ENCODE results near the gene QSOX2.

The QSOX2 gene

DNA sequence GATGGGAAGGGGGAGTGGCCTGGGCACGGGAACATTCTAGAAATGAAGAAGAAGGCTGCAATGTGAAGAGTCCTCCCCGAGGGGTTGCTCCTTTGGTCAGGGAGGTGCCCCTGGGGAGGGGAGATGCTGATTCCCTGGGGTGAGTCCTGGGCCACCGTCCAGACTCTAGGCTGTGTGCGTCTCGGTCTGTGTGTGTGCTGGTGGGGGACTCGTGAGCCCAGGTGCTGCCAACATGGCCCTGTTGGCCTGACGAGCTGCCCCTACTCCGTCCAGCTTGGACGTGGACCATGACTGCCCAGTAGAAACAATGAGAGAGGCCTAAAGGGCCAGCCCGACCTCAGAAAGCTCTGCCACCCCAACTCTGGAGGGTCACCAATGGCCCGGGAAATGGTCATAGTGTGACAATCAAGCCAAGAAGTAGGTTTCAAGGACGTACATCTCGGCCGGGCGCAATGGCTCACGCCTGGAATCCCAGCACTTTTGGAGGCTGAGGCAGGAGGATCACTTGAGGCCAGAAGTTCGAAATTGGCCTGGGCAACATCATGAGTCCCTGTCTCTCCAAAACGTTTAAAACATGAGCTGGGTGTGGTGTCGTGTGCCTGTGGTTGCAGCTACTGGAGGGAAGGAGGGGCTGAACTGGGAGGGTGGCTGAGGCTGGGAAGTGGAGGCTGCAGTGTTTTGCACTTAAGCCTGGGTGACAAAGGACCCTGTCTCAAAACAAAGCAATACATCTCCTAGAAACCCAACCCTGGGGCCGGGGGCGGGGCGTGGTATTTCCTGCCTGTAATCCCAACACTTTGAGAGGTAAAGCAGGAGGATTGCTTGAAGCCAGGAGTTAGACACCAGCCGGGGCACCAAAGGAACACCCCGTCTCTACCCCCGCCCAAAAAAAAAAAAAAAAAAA, 57.7 kb downstream of the QSOX2 start:
- DNase-seq: no peak

GRCh38 chr9:136187197-136187596, 58.4 kb downstream of the QSOX2 start:
- no peak for DNase-seq

- DNase-seq: no peak
Measured at GRCh38 chr9:136186386-136186785, 59.2 kb downstream of the QSOX2 start.

DNA sequence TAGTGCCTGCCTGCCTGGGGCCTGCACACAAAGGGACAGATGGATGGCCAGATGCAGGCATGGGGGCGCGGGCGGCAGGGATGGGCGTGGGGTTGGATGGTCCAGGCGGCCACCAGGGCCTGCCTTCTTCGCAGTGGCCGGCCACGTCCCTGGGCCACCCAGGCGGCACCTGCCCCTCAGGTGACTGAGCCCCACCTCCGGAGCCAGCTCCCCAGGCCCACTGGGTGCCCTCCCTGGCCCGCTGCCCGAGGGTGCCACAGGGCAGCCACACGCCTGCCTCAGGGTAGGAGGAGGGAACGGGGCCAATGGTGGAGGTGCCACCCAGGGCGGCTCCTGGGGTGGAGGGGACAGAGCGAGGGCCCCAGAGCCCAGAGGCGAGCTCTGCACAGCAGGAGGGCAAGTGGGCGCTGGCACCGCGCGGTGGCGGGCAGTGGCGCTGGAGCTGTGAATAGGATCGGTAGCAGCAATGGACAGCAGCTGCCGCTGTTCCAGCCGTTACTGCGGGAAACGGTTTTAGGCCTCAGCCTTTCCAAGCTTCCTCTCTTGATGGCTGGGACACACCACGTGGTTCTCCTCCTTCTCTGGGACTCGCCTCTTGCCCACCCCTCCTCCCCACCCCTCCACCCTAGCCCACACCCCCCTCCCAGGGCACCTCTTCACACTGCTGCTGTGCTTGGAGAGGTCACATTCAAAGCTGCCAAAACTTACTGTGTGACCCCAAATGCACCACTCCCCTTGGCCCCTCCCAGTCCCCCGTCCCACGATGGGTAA, 59.8 kb downstream of the QSOX2 start:
- DNase-seq: no peak

- DNase-seq: no peak
Measured at GRCh38 chr9:136185066-136185465, 60.5 kb downstream of the QSOX2 start.

DNA sequence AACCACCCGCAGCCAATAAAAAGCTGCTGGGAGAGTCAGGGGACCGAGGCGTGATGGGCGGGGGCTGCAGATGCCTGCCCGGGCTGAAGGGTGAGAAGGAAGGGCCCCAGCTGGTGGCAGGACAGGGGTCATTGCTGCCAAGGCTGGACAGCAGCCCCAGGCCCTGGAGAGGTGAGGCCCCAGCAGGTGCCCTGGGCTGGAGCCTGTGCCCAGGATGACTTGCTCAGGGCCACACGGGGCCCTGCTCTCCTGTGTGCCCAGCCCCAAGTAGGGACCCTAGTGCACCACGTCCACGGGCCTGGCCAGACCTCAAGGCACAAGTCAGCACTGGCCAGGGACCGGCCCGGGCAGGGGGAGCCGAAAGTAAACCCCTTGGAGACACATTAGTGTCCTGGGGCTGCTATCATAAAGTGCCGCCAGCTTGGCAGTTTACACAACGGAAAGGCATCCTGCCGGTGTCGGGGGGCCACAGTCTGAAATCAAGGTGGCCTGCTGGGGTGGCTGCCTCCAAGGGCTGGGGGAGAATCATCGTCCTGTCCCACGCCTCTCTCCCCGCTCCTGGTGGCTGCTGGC, 62.7 kb downstream of the QSOX2 start:
- no peak for DNase-seq

DNA sequence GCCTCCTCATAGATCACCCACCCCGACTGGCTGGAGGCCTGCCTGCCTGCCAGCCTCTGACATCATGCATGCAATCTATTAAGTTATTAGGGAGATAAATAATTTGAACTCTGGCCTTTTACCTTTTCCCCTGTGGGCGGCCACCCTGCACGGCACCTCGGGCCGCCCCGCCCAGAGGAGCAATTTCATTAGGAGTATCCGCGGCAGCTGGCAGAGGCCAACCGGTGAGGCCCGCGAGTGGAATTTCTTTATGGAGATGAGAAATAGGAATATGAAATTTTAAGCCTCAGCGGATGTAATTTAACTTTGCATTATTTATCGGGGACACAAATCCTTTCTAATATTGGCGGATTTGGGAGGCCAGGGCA, 63.2 kb downstream of the QSOX2 start:
- no peak for DNase-seq

DNA sequence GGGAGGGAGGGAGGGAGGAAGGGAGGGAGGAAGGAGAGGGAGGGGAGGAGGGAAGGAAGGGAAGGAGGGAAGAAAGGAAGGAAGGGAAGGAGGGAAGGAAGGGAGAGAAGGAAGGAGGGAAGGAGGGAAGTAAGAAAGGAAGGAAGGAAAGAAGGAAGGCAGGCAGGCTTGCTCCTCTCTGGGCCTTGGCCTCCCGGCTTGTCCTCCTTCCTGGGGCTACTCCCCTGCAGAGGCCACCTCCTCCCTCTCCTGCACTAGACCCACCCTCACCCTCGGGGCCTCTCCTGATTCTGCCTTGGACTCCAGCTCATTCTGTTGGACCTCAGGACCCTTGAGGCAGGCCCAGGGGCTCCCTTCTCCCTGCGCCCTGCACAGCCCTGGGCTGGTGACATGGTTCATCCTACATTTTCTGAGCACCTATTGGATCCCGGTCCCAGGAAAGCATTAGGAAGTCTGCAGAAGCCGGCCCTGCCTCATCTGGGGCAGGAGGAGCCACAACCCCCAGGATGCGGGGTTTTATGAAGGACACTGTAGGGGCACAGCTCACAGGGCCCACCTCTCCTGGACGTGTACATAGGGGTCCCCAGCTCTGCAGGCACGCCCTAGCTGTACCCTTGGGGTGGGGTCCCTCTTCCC, 63.7 kb downstream of the QSOX2 start:
- no peak for DNase-seq

- no peak for DNase-seq
Measured at GRCh38 chr9:136180586-136180985, 65.0 kb downstream of the QSOX2 start.

DNA sequence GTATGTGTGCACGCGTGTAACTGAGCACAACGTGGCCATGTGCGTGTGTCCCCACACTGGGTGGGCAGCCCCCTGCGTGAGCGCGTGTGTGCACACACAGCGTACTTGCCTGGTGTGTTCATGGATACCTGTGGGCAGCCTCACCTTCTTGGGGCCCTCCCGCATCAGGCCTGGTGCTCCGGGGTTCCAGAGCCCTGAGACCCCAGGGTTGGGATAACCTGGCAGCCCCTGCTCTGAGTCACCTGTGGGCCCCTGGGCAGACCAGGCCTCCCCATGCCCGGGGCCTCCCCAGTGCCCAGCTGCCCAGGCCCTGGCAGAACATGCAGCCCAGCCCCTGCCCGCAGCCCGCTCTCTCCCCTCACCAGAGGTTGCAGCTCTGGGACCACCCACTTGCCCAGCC, 65.9 kb downstream of the QSOX2 start:
- no peak for DNase-seq

DNA sequence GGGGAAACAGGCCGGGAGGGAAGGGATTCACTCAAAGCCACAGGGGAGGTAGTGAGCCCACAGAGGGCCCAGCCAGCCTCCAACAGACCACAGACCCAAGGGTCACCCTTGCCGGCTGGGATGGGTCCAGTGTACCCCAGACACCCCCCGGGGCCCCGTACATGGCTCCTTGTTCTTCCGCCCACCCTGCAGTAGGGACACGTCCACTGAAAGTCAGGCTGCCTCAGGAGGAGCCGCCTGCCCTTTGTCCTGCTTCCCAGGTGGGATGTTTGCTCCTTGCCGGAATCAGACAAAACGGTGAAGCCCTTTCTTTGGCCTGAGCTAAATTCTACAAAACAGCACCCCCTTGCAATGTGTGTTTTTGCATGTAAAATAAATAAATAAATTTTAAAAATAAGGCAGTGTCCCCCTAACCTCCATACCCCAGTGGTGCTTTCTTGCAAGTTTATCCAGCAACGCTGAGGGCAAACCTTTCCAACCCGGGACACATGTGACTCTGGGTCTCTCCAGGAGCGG, 66.5 kb downstream of the QSOX2 start:
- DNase-seq: no peak

- no peak for DNase-seq
Measured at GRCh38 chr9:136178773-136179075, 66.9 kb downstream of the QSOX2 start.

GRCh38 chr9:136178061-136178772, 67.4 kb downstream of the QSOX2 start:
- no peak for DNase-seq

DNA sequence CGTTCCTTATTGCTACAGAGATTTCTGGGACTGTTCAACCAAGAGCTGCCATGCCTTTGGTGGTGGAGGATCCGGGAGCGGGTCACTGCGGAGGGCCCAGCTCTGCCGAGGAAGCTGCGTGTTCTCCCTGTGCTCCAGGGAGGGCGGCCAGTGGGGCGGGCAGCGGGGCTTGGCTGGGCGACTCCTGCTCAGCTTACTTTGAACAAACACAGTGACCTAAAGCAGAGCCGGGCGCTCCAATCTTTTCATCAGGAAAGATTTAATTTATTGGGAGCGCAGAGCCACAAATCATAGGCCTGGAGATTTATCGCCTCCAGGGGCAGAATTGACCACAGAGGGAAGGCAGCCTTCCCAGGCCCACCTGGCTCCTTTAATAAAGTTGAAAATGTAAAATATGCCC, 68.4 kb downstream of the QSOX2 start:
- no peak for DNase-seq

GRCh38 chr9:136175616-136176197, 69.9 kb downstream of the QSOX2 start:
- no peak for DNase-seq

DNA sequence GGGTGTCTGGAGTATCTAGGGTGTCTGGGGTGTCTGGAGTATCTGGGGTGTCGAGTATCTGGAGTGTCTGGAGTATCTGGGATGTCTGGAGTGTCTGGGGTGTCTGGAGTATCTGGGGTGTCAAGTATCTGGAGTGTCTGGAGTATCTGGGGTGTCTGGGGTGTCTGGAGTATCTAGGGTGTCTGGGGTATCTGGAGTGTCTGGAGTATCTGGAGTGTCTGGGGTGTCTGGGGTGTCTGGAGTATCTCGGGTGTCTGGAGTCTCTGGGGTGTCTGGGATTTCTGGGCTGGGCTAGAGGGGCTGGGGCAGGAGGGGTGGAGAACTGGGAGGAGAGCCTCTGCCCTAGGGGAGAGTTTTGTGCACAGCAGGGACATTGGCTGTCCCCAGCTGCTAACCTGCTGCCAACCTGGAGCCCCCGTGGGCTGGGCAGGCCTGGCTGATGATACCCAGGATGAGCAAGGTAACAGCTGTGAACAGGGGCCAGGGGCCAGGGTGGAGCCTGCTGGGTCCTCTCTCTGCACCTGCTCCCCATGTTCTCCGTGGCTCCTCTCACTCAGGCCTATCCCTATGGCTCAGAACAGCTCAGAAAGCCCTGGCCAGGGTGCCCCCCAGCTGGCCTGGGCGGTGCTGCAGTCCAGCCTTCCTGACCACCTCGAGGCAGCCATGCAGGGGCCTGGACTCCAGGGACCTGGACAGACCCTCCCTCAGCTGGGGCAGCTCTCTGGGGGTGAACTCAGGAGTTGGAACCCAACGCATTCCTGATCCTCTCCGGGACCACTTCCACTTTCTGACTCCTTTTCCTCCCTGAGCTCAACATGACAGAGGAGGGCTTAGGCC, 70.6 kb downstream of the QSOX2 start:
- DNase-seq: no peak

- DNase-seq: no peak
Measured at GRCh38 chr9:136173648-136174290, 71.8 kb downstream of the QSOX2 start.

DNA sequence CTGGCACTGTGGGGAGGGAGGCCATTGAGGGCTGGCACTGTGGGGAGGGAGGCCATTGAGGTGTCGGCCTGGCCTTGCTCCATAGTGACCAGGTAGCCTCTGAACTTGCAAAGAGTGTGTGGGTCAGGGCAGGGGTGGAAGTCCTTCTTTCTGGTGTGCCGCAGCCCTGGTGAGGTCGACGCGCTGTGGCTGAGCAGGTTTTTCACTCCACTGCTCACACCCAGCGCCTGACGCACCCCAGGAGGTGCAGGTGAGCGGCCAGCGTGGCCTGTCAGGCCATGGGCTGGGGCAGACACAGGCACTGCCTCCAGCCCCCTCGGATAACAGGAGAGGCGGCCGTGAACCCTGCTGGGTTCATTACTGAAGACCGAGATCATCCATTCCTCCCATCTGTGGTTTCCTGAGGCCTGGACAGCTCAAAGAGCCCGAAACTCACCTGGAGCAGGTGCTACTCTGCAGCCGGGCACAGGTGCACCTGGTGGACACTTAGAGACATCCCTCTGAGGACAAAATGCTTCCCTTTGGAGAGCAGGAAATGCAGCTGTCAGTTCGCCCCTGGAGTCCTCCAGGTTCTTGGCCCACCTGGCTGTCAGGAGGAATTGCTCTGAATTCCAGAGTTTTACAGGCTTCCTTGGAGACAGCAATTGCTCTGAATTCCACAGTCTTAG, 73.1 kb downstream of the QSOX2 start:
- no peak for DNase-seq

DNA sequence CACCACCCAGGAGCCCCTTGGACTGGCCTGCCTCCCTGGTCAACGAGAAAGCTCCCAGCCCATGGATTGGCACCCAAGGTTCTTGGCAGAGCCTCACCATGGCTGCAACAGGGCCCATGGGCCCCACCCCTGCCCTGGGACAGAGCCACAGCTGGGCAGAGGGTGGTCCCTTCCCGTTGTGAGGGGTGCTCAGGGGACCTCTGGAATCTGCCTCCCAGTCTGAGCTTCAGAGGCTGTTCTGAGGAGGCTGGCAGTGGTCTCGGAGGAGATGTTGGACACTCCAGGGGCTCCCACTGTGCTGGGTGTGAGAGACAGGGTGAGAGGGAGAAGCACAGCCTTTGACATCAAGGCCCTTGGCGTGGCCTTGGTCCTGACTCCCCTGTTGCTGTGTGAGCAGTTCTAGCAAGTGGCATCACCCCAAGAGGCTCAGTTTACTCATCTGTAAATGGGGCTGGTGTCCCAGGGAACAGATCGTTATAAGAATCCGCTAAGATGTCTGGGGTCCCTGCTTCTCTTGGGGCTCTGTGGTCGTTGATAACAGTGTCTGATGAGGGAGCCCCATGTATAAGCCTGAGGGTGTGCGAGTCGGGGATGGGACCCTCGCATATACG, 73.7 kb downstream of the QSOX2 start:
- DNase-seq: no peak

Measured in C1 segment of cervical spinal cord (tissue), 14 donors.